Endothelial cell of umbilical vein (primary cell): ENCODE measurements around the gene SKIC8.

ENCODE experiments used
- EZH2 ChIP-seq: IDR thresholded peaks from 2 replicates; pipeline ENCODE4 v1.6.1; 2012; ENCODE audit warnings: borderline replicate concordance, low read depth, mild to moderate bottlenecking, moderate library complexity, low read length, inconsistent platforms; ENCODE audit not compliant: severe bottlenecking
- JUN ChIP-seq: IDR thresholded peaks from 2 replicates; pipeline ENCODE4 v1.6.1; 2011; ENCODE audit warnings: borderline replicate concordance, low read depth; ENCODE audit not compliant: insufficient read length, insufficient read depth
- POLR2A ChIP-seq: IDR thresholded peaks from 2 replicates; pipeline ENCODE4 v1.6.1; 2012; ENCODE audit warnings: low read depth, mild to moderate bottlenecking, control low read depth, low read length
- POLR2AphosphoS5 ChIP-seq: IDR thresholded peaks from 2 replicates; pipeline ENCODE4 v1.6.1; 2012; ENCODE audit warnings: low read depth, mild to moderate bottlenecking, control low read depth, low read length, moderate library complexity; ENCODE audit not compliant: insufficient read depth
- TF ChIP-seq, protein P1 (sequence below), 2 donors: IDR thresholded peaks; 1 replicate in 1 of 2; 2 replicates in 1 of 2; pipeline ENCODE4 v1.5.1; 2011; ENCODE audit warnings: low read length in 2 of 2, mild to moderate bottlenecking in 2 of 2, moderate library complexity in 2 of 2, control low read depth in 1 of 2, inconsistent platforms in 1 of 2, low read depth in 1 of 2; ENCODE audit not compliant: insufficient read depth in 1 of 2; ENCODE audit errors: extremely low read depth in 1 of 2

DNA sequence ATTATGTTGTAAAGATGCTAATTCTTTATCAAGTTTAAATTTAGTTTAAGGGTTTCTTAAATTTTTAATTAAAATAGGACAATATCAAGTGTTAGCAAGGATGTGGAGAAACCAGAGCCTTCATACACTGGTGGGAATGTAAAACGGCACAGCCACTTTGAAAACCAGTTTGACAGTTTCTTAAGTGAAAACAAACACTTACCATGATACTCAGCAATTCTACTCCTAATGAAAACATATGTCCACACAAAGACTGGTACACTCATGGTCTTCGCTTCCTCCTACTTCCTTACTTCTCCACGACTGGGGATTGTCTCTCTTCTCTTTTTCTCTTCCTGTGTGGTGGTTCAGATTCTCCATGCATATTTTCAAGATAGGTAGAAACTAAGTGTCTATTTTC, 9.2 kb downstream of the SKIC8 start:
- no peak for TF ChIP-seq POLR2AphosphoS5
- TF ChIP-seq, protein P1, sequence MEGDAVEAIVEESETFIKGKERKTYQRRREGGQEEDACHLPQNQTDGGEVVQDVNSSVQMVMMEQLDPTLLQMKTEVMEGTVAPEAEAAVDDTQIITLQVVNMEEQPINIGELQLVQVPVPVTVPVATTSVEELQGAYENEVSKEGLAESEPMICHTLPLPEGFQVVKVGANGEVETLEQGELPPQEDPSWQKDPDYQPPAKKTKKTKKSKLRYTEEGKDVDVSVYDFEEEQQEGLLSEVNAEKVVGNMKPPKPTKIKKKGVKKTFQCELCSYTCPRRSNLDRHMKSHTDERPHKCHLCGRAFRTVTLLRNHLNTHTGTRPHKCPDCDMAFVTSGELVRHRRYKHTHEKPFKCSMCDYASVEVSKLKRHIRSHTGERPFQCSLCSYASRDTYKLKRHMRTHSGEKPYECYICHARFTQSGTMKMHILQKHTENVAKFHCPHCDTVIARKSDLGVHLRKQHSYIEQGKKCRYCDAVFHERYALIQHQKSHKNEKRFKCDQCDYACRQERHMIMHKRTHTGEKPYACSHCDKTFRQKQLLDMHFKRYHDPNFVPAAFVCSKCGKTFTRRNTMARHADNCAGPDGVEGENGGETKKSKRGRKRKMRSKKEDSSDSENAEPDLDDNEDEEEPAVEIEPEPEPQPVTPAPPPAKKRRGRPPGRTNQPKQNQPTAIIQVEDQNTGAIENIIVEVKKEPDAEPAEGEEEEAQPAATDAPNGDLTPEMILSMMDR (IDR thresholded peaks at IDR 0.05; ENCODE audit: extremely low read depth in 1 of 2, insufficient read depth in 1 of 2, low read depth in 1 of 2, low read length in 2 of 2) = no peak
- TF ChIP-seq JUN = no peak
- no peak for TF ChIP-seq POLR2A
- no peak for TF ChIP-seq EZH2
